Panc1 (cell line): Measurements from ENCODE around the gene TNRC6A. TPM values are rescaled to one million over a fixed set of nuclear protein-coding genes. Genes with fewer than 3 reads are reported as not detected.

Experiments
- ATAC-seq: fragments of 200-7000 bp; cut with Tn5 transposase; 2 replicates; pipeline ENCODE4 v1.9.1; 2020; ENCODE audit warnings: mild to moderate bottlenecking, moderate library complexity
- BruUV-seq: library from RNA; stranded (reverse); fragments of 400-500 nt; replicated peaks from 2 replicates; lab custom pipeline; 2021; lab: Mats Ljungman, UMichigan
- CTCF ChIA-PET: fragments of 300-600 bp; sonication (Branson Sonifier 250); formaldehyde crosslinking; loops from one replicate; lab custom pipeline; 2022; ENCODE audit warnings: antibody characterized with exemption; lab: Charles Lee
- POLR2A ChIA-PET: fragments of 300-600 bp; sonication (Branson Sonifier 250); formaldehyde crosslinking; loops from one replicate; lab custom pipeline; 2022; ENCODE audit warnings: antibody characterized with exemption; lab: Charles Lee
- DNase-seq: peaks from one replicate; pipeline ENCODE4 v3.0.0-alpha.2; 2010; ENCODE audit warnings: low read depth, low spot score
- H3K27ac ChIP-seq: 2 replicates; pipeline ENCODE4 v1.5.1; 2011; ENCODE audit warnings: mild to moderate bottlenecking, low read length, inconsistent platforms
- H3K27me3 ChIP-seq: fragments of 200-500 bp; sonication (Bioruptor generic); 2 replicates; pipeline ENCODE4 v1.6.0; 2014; ENCODE audit warnings: low read length, inconsistent platforms; ENCODE audit not compliant: control insufficient read depth, insufficient read depth
- H3K36me3 ChIP-seq: fragments of 200-500 bp; sonication (Bioruptor generic); 2 replicates; pipeline ENCODE4 v1.5.1; 2014; ENCODE audit warnings: inconsistent platforms, mild to moderate bottlenecking, low read length, moderate library complexity; ENCODE audit not compliant: control insufficient read depth, insufficient read depth
- H3K4me1 ChIP-seq: 2 replicates; pipeline ENCODE4 v1.5.1; 2011; ENCODE audit warnings: inconsistent platforms, mild to moderate bottlenecking, low read length, moderate library complexity; ENCODE audit not compliant: control insufficient read depth, insufficient read depth
- H3K4me3 ChIP-seq, 2 experiments: 2 replicates each; pipeline ENCODE4 v1.5.1; 2011 to 2012; ENCODE audit warnings: low read depth in 2 of 2, low read length in 2 of 2, mild to moderate bottlenecking in 2 of 2, inconsistent platforms in 1 of 2, moderate library complexity in 1 of 2
- H3K9me3 ChIP-seq: fragments of 200-500 bp; sonication (Bioruptor generic); 2 replicates; pipeline ENCODE4 v1.5.1; 2014; ENCODE audit warnings: low read depth, mild to moderate bottlenecking, inconsistent platforms, low read length, moderate library complexity; ENCODE audit not compliant: control insufficient read depth, insufficient read depth
- POLR2AphosphoS5 ChIP-seq: IDR thresholded peaks from 2 replicates; pipeline ENCODE4 v1.6.1; 2012; ENCODE audit warnings: mild to moderate bottlenecking, low read depth, low read length, moderate library complexity
- SIN3A ChIP-seq: IDR thresholded peaks from 2 replicates; pipeline ENCODE4 v1.6.1; 2012; ENCODE audit warnings: low read depth, mild to moderate bottlenecking, low read length, moderate library complexity, borderline replicate concordance; ENCODE audit not compliant: insufficient read depth
- TCF7L2 ChIP-seq: IDR thresholded peaks from 2 replicates; pipeline ENCODE4 v1.6.1; 2011; ENCODE audit warnings: mild to moderate bottlenecking, low read depth, low read length, inconsistent platforms
- in situ Hi-C: cut with HindIII; loops from 2 replicates; pipeline ENCODE4 v1.10.0; 2016; ENCODE audit warnings: low sequenced_read_pairs, low pct_unique_long_range_greater_than_20kb
- intact Hi-C: fragments of 100-400 bp; cut with micrococcal nuclease; formaldehyde crosslinking; loops from one replicate; pipeline ENCODE4 v1.10.0; 2022; ENCODE audit not compliant: unreplicated experiment
- total RNA-seq: library from RNA; stranded (reverse); gene quantifications from one replicate; pipeline ENCODE4 v1.2.1, GENCODE V29; 2021; ENCODE audit not compliant: unreplicated experiment
- TF ChIP-seq, protein P1 (sequence below): fragments of 450-650 bp; IDR thresholded peaks from 2 replicates; pipeline ENCODE4 v1.5.1; 2017; ENCODE audit warnings: mild to moderate bottlenecking
- TF ChIP-seq, protein P2 (sequence below), 2 experiments: IDR thresholded peaks; 2 replicates each; pipeline ENCODE4 v1.6.1; 2011 to 2012; ENCODE audit warnings: low read depth in 2 of 2, control low read depth in 1 of 2, low read length in 1 of 2, mild to moderate bottlenecking in 1 of 2, moderate library complexity in 1 of 2; ENCODE audit not compliant: insufficient read depth in 1 of 2

The TNRC6A gene
- total RNA-seq, 1 experiment from 2014 or later = 53.6 TPM

DNA sequence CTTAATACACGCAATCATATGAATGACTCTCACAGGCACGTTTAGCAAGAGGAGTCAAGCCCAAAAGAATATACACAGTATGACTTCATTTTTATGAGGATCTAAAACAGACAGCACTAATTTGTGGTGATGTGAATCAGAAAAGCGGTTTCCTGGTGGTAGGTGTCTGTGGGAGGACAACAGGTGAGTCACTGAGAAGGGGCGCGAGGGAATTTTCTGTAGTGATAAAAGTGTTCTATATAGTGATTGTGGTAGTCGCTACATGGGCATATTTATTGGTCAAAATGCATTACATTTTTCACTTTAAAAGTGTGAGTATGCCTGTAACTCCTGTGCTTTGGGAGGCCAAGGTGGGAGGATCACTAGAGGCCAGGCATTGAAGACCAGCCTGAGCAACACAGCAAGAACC is 7.6 kb upstream of the TNRC6A start:
- TF ChIP-seq, protein P1, sequence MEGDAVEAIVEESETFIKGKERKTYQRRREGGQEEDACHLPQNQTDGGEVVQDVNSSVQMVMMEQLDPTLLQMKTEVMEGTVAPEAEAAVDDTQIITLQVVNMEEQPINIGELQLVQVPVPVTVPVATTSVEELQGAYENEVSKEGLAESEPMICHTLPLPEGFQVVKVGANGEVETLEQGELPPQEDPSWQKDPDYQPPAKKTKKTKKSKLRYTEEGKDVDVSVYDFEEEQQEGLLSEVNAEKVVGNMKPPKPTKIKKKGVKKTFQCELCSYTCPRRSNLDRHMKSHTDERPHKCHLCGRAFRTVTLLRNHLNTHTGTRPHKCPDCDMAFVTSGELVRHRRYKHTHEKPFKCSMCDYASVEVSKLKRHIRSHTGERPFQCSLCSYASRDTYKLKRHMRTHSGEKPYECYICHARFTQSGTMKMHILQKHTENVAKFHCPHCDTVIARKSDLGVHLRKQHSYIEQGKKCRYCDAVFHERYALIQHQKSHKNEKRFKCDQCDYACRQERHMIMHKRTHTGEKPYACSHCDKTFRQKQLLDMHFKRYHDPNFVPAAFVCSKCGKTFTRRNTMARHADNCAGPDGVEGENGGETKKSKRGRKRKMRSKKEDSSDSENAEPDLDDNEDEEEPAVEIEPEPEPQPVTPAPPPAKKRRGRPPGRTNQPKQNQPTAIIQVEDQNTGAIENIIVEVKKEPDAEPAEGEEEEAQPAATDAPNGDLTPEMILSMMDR = no peak
- TF ChIP-seq POLR2AphosphoS5 (no peak), TCF7L2 (no peak), SIN3A (no peak)
- TF ChIP-seq, protein P2, sequence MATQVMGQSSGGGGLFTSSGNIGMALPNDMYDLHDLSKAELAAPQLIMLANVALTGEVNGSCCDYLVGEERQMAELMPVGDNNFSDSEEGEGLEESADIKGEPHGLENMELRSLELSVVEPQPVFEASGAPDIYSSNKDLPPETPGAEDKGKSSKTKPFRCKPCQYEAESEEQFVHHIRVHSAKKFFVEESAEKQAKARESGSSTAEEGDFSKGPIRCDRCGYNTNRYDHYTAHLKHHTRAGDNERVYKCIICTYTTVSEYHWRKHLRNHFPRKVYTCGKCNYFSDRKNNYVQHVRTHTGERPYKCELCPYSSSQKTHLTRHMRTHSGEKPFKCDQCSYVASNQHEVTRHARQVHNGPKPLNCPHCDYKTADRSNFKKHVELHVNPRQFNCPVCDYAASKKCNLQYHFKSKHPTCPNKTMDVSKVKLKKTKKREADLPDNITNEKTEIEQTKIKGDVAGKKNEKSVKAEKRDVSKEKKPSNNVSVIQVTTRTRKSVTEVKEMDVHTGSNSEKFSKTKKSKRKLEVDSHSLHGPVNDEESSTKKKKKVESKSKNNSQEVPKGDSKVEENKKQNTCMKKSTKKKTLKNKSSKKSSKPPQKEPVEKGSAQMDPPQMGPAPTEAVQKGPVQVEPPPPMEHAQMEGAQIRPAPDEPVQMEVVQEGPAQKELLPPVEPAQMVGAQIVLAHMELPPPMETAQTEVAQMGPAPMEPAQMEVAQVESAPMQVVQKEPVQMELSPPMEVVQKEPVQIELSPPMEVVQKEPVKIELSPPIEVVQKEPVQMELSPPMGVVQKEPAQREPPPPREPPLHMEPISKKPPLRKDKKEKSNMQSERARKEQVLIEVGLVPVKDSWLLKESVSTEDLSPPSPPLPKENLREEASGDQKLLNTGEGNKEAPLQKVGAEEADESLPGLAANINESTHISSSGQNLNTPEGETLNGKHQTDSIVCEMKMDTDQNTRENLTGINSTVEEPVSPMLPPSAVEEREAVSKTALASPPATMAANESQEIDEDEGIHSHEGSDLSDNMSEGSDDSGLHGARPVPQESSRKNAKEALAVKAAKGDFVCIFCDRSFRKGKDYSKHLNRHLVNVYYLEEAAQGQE (IDR thresholded peaks at IDR 0.05; ENCODE audit: insufficient read depth in 1 of 2, low read depth in 2 of 2, low read length in 1 of 2) = no peak
- H3K27ac ChIP-seq = no peak overlapping the region
- H3K27me3 ChIP-seq = no peaks in the 10 kb centered on the region
- ChIA-PET CTCF (no interaction called here), POLR2A (no interaction called here)
- DNase-seq (no peak), ATAC-seq (no peak)
- no peaks in the 10 kb centered on the region for H3K36me3 ChIP-seq
- H3K4me3 ChIP-seq = no peak overlapping the region
- H3K4me1 ChIP-seq = 0 out of 2 replicates have a peak, but pooled peaks cover 3% of the 10 kb centered on the region
- BruUV-seq = no TSS peak
- intact Hi-C loops = no loop called here
- H3K9me3 ChIP-seq = no peaks in the 10 kb centered on the region
- in situ Hi-C loops = no loop called here

DNA sequence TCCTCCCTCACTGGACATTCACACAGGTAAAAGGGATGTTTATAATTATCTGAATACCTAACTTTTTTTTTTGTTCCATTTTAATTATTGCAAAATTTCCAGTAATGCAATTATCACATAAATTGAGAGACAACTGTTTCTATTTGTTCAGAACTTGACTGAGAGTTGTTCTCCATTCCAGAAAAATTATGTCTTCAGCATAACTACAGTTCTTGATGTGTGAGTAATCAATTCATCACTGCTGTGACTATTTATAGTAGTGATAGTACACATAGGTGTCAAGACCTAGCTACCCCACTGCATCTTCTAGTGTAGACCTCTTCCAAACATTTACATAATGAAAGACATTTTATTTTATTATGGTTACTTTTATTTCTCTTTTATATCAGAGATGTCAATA is 5.8 kb upstream of the TNRC6A start:
- Histone ChIP-seq H3K4me1 (peaks cover 4% of the 10 kb centered on the region; the same call in 1 of the 2 replicates), H3K27me3 (no peaks in the 10 kb centered on the region), H3K36me3 (no peaks in the 10 kb centered on the region), H3K27ac (no peak overlapping the region), H3K4me3 (no peak overlapping the region), H3K9me3 (no peaks in the 10 kb centered on the region)
- in situ Hi-C loops = no loop called here
- intact Hi-C loops = no loop called here
- no peak for ATAC-seq
- TF ChIP-seq SIN3A = no peak
- no peak for TF ChIP-seq TCF7L2
- no peak for TF ChIP-seq POLR2AphosphoS5
- TF ChIP-seq, protein P1 = no peak
- TF ChIP-seq, protein P2 (IDR thresholded peaks at IDR 0.05; ENCODE audit: insufficient read depth in 1 of 2, low read depth in 2 of 2, low read length in 1 of 2) = no peak
- POLR2A ChIA-PET = no interaction called here
- CTCF ChIA-PET = no interaction called here
- DNase-seq = no peak
- no TSS peak for BruUV-seq
